ENCODE results near the gene NBDY. TPM values are rescaled to one million over a fixed set of nuclear protein-coding genes. Genes with fewer than 3 reads are reported as not detected.
"Not testable (repeated sequence)": the region's sequence is repeated elsewhere in the genome, so short reads cannot be mapped to it uniquely, and the experiment has no call there.

Gene NBDY
- total and polyA plus RNA-seq, 7 donors: 5.2 to 15.6 (median 6.7) TPM

DNA sequence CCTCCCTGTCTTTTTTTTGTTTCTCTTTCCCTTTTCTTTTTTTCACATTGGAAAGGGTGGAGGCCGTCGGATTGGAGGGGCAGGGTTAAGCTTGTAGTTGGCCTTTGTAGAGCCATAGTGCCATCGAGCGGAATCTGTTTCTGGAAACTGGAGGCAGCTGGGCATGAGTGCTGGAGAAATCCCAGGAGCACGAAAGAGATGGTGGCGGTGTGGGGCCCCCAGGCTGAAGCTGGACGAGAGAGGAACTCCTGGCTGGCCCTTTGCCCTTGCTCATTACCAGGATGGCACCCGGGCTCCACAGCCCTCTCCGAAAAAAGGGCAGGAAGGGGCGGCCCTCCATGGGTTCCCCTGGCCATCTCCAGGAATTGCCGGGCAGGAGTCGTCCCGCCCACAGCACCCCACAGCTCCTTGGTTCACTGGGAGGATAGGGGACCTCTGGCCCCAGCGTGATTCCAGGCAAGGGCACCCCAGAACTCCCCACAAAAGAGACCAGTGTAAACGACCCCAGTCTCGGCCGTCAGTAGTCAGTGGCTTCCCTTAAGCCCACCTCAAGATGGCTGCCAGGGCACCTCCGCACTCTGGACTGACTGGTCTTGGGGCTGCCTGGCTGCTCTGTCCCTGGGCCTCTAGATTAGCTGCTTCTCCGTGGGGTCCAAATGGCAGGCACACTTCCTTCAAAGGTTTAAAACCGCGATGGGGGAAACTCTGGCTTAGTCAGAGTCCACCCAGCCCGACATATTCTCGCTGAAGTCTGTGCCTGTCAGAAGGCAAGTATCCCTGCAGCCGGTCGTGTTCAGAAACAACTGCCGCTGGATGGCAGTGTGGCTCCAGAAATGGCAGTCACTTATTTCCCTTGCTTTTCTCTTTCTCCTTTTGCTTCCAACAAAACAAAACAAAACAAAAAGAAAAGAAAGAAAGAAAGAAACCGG lies 74.1 kb downstream of the NBDY start:
- ATAC-seq (peak; percentile 73 to 84 (median 76)), DNase-seq (peak; percentile 83 to 94)
- no peaks in the 10 kb centered on the region for H3K27me3 ChIP-seq (ENCODE audit: insufficient read depth in 3 of 3, low read length in 2 of 3)
- peak overlapping the region; percentile 84 for H3K4me3 ChIP-seq
- peak overlapping the region; percentile 92 for H3K27ac ChIP-seq
- WGBS, 3 donors: 13 to 22% (median 22%) methylated on average over 24 to 27 of the region's 27 CpGs
- no peaks in the 10 kb centered on the region for H3K36me3 ChIP-seq (ENCODE audit: insufficient read depth in 1 of 2, low read depth in 1 of 2)
- peaks cover 29% of the 10 kb centered on the region for H3K4me1 ChIP-seq
- intact Hi-C loops (cut with DNase I): loop anchor here in 1 of 2 donors (2.0 kb wide), 1 partner anchor 176 kb away; no protein-coding TSS in a partner anchor
- H3K9me3 ChIP-seq: no peaks in the 10 kb centered on the region
- TF ChIP-seq, protein P1, sequence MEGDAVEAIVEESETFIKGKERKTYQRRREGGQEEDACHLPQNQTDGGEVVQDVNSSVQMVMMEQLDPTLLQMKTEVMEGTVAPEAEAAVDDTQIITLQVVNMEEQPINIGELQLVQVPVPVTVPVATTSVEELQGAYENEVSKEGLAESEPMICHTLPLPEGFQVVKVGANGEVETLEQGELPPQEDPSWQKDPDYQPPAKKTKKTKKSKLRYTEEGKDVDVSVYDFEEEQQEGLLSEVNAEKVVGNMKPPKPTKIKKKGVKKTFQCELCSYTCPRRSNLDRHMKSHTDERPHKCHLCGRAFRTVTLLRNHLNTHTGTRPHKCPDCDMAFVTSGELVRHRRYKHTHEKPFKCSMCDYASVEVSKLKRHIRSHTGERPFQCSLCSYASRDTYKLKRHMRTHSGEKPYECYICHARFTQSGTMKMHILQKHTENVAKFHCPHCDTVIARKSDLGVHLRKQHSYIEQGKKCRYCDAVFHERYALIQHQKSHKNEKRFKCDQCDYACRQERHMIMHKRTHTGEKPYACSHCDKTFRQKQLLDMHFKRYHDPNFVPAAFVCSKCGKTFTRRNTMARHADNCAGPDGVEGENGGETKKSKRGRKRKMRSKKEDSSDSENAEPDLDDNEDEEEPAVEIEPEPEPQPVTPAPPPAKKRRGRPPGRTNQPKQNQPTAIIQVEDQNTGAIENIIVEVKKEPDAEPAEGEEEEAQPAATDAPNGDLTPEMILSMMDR (IDR thresholded peaks at IDR 0.05): peak; percentile 70

DNA sequence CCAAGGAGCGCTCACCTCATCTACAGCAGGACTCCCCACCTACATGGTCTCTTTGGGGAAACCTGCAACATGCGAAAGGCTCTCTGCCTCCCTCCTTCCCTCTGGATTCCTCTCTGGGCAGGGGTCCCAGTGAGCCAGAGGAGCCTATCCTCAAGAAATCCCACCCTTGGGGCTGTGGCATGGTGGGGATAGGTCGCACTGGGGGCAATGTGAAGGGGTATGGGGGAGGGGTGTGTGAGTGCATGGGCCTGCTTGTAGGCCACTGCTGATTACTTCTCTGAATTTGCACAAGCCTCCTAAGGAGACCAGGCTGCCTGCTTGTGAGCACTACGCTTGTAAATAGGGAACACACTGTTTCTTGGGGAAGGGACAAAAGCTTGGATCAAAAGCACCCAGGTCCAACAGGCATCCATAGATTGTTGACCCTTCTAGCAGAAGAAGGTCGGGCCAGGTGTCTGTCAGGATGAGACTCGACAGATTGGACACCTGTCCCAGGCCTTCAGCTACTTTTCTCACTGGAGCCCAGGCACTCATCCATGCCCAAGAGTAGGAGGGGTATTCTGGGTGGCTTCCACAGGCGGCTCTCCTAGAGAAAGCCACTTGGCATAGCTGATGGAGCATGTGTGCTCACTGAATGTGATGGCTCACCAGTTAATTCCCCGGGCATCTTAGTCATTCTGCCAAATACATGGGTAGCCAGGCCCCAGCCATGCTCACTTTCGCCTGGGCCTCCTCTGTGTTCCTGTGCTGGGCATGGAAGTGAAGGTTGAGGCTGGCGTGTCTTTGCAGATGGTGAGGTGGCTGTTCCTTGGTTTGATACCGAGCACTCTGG lies 75.0 kb downstream of the NBDY start:
- no peaks in the 10 kb centered on the region for H3K9me3 ChIP-seq
- 20 to 39% (median 35%) methylated on average over 9 to 11 of the region's 11 CpGs for WGBS, 3 donors
- H3K27ac ChIP-seq: peak overlapping the region; percentile 92
- peaks cover 21% of the 10 kb centered on the region for H3K4me1 ChIP-seq
- no peaks in the 10 kb centered on the region for H3K27me3 ChIP-seq (ENCODE audit: insufficient read depth in 3 of 3, low read length in 2 of 3)
- peak; percentile 75 to 83 (median 80) for ATAC-seq
- no peaks in the 10 kb centered on the region for H3K36me3 ChIP-seq (ENCODE audit: insufficient read depth in 1 of 2, low read depth in 1 of 2)
- intact Hi-C loops (cut with DNase I): loop anchor here in 1 of 2 donors (2.0 kb wide), 1 partner anchor 175 kb away; no protein-coding TSS in a partner anchor
- peak overlapping the region; percentile 84 for H3K4me3 ChIP-seq
- TF ChIP-seq, protein P1 (IDR thresholded peaks at IDR 0.05): no peak
- DNase-seq: peak in 1 of 2 donors; percentile 73

DNA sequence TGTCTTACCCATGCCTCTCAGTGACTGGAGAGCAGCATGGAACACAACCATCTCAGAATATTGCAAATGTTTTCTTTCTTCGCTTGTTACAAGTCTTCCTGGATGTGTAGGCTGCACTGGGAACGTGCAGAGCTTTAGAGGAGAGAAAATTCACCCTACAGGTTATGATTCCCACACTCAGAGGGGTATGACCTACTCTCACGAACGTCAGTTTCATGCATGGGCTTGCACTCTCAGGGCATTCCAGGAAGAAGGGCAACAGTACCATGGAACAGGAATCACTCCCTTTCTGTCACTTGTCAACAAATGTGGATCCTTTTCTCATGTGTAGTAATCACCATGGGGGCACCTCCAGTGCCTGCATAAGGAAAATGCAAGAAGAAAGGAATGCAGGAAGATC lies 75.8 kb downstream of the NBDY start:
- intact Hi-C loops (cut with DNase I): loop anchor here in 1 of 2 donors (5.0 kb wide), 1 partner anchor 177 kb away; no protein-coding TSS in a partner anchor
- Histone ChIP-seq H3K27ac (no peak overlapping the region), H3K4me1 (peaks cover 17% of the 10 kb centered on the region), H3K27me3 (ENCODE audit: insufficient read depth in 3 of 3, low read length in 2 of 3) (no peaks in the 10 kb centered on the region), H3K4me3 (no peak overlapping the region), H3K36me3 (ENCODE audit: insufficient read depth in 1 of 2, low read depth in 1 of 2) (no peaks in the 10 kb centered on the region), H3K9me3 (no peaks in the 10 kb centered on the region)
- DNase-seq (no peak), ATAC-seq (no peak)
- TF ChIP-seq, protein P1 (IDR thresholded peaks at IDR 0.05): no peak
- 52 to 70% (median 62%) methylated on average over 4 of the region's 4 CpGs for WGBS, 3 donors

DNA sequence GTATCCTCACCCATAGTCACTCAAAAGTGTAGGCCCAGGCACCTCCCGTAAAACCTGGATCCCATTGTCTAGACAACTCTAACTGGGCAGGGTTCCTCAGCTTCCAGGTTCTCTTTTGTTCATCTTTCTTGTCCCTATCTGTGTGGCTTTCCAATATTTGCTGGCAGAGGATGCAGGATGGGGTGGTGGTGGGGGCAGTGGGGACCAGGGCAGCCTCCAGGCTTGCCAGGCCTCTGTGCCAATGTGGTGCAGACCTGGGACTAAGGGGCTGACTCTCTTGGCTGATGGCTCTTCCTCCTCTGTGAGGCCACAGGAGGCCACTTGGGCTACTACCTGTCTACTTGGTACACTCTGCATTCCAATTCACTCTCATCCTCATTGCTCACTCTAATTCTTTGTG lies 76.4 kb downstream of the NBDY start:
- no peak overlapping the region for H3K27ac ChIP-seq
- DNase-seq (no peak), ATAC-seq (no peak)
- H3K4me3 ChIP-seq: no peak overlapping the region
- no peaks in the 10 kb centered on the region for H3K9me3 ChIP-seq
- H3K4me1 ChIP-seq: peaks cover 17% of the 10 kb centered on the region
- H3K27me3 ChIP-seq (ENCODE audit: insufficient read depth in 3 of 3, low read length in 2 of 3): no peaks in the 10 kb centered on the region
- TF ChIP-seq, protein P1 (IDR thresholded peaks at IDR 0.05): no peak
- 0 to 90% (median 88%) methylated on average over 1 of the region's 1 CpG for WGBS, 3 donors
- intact Hi-C loops (cut with DNase I): loop anchor here in 1 of 2 donors (5.0 kb wide), 1 partner anchor 177 kb away; no protein-coding TSS in a partner anchor
- no peaks in the 10 kb centered on the region for H3K36me3 ChIP-seq (ENCODE audit: insufficient read depth in 1 of 2, low read depth in 1 of 2)

DNA sequence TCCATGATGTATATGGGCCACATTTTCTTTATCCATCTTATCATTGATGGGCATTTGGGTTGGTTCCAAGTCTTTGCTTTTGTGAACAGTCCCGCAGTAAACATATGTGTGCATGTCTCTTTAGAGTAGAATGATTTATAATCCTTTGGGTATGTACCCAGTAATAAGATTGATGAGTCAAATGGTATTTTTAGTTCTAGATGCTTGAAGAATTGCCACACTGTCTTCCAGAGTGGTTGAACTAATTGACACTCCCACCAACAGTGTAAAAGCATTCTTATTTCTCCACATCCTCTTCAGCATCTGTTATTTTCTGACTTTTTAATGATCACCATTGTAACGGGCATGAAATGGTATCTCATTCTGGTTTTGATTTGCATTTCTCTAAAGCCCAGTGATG lies 77.1 kb downstream of the NBDY start:
- H3K9me3 ChIP-seq; DNase-seq; ATAC-seq; H3K27me3 ChIP-seq (ENCODE audit: insufficient read depth in 3 of 3, low read length in 2 of 3); H3K27ac ChIP-seq; H3K36me3 ChIP-seq (ENCODE audit: insufficient read depth in 1 of 2, low read depth in 1 of 2); H3K4me3 ChIP-seq: not testable (repeated sequence)
- H3K4me1 ChIP-seq: peaks cover 17% of the 10 kb centered on the region
- 66 to 80% (median 68%) methylated on average over 2 of the region's 2 CpGs for WGBS, 3 donors
- intact Hi-C loops (cut with DNase I): loop anchor here in 1 of 2 donors (5.0 kb wide), 1 partner anchor 176 kb away; no protein-coding TSS in a partner anchor
